PC-9 (cell line): ENCODE measurements around the gene TTLL7.

Experiments
- EZH2 ChIP-seq: fragments of 200-600 bp; sonication (generic); IDR thresholded peaks from 2 replicates; pipeline ENCODE4 v1.8.0; 2017; ENCODE audit warnings: antibody characterized with exemption, low read depth
- TF ChIP-seq, protein P1 (sequence below): fragments of 200-600 bp; sonication (generic); conservative IDR thresholded peaks from 2 replicates; pipeline ENCODE4 v1.6.1; 2017; ENCODE audit warnings: mixed run types, antibody characterized with exemption, mild to moderate bottlenecking, moderate library complexity

DNA sequence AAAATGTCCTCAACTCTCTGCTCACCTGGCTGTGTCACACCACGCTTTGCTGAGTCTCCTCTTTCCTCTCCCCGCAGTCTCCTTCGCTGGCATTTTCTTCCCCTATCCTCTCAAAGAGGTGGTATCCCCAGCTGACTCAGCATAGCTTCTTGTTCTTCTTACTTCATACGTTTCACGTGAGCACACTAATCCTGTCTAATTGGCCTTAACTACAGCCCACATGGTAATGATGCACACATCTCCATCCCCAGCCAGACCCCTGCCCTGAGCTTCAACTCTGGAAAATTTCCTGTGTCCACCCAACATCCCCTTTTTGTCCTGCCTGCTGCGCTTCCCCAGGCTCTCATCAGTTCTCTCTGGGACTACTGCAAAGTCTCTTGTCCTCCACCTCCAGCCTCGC is 169.8 kb downstream of the TTLL7 start:
- TF ChIP-seq, protein P1, sequence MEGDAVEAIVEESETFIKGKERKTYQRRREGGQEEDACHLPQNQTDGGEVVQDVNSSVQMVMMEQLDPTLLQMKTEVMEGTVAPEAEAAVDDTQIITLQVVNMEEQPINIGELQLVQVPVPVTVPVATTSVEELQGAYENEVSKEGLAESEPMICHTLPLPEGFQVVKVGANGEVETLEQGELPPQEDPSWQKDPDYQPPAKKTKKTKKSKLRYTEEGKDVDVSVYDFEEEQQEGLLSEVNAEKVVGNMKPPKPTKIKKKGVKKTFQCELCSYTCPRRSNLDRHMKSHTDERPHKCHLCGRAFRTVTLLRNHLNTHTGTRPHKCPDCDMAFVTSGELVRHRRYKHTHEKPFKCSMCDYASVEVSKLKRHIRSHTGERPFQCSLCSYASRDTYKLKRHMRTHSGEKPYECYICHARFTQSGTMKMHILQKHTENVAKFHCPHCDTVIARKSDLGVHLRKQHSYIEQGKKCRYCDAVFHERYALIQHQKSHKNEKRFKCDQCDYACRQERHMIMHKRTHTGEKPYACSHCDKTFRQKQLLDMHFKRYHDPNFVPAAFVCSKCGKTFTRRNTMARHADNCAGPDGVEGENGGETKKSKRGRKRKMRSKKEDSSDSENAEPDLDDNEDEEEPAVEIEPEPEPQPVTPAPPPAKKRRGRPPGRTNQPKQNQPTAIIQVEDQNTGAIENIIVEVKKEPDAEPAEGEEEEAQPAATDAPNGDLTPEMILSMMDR: no peak
- TF ChIP-seq EZH2: no peak
